RWPE2 (cell line): ENCODE measurements around the gene LATS2.
A peak's percentile ranks its signal among the peaks of the same experiment; 100 is the strongest.

Experiments
- ATAC-seq: fragments of 200-7000 bp; cut with Tn5 transposase; 3 replicates; pipeline ENCODE4 v1.9.1; 2021; ENCODE audit warnings: low read depth
- DNase-seq: peaks from one replicate; pipeline ENCODE4 v3.0.0-alpha.2; 2020; ENCODE audit warnings: low spot score
- H3K27ac ChIP-seq: fragments of 450-650 bp; 2 replicates; pipeline ENCODE4 v1.5.1; 2017; ENCODE audit warnings: mild to moderate bottlenecking; ENCODE audit not compliant: poor library complexity, severe bottlenecking
- H3K27me3 ChIP-seq: fragments of 250-450 bp; sonication (Bioruptor Pico); 2 replicates; pipeline ENCODE4 v1.5.1; 2021; ENCODE audit warnings: mild to moderate bottlenecking, moderate library complexity; ENCODE audit not compliant: insufficient read depth, poor library complexity, severe bottlenecking
- H3K36me3 ChIP-seq: fragments of 250-450 bp; sonication (Bioruptor Pico); 2 replicates; pipeline ENCODE4 v1.5.1; 2020; ENCODE audit warnings: low read depth, mild to moderate bottlenecking, moderate library complexity
- H3K4me1 ChIP-seq: fragments of 250-450 bp; sonication (Bioruptor Pico); 2 replicates; pipeline ENCODE4 v1.5.1; 2021; ENCODE audit warnings: mild to moderate bottlenecking, moderate library complexity; ENCODE audit not compliant: insufficient read depth, poor library complexity, severe bottlenecking
- H3K4me3 ChIP-seq: fragments of 250-450 bp; sonication (Bioruptor Pico); 2 replicates; pipeline ENCODE4 v1.5.1; 2021; ENCODE audit warnings: mild to moderate bottlenecking, moderate library complexity; ENCODE audit not compliant: severe bottlenecking
- H3K9me3 ChIP-seq: fragments of 250-450 bp; sonication (Bioruptor Pico); 2 replicates; pipeline ENCODE4 v1.5.1; 2021; ENCODE audit warnings: mild to moderate bottlenecking, moderate library complexity; ENCODE audit not compliant: severe bottlenecking
- TF ChIP-seq, protein P1 (sequence below): fragments of 450-650 bp; IDR thresholded peaks from one replicate; pipeline ENCODE4 v1.5.1; 2017; ENCODE audit warnings: mild to moderate bottlenecking, moderate library complexity; ENCODE audit not compliant: poor library complexity, severe bottlenecking

The LATS2 gene

GRCh38 chr13:21037656-21038055 lies 23.7 kb downstream of the LATS2 start:
- H3K4me3 ChIP-seq = no peak overlapping the region
- TF ChIP-seq, protein P1, sequence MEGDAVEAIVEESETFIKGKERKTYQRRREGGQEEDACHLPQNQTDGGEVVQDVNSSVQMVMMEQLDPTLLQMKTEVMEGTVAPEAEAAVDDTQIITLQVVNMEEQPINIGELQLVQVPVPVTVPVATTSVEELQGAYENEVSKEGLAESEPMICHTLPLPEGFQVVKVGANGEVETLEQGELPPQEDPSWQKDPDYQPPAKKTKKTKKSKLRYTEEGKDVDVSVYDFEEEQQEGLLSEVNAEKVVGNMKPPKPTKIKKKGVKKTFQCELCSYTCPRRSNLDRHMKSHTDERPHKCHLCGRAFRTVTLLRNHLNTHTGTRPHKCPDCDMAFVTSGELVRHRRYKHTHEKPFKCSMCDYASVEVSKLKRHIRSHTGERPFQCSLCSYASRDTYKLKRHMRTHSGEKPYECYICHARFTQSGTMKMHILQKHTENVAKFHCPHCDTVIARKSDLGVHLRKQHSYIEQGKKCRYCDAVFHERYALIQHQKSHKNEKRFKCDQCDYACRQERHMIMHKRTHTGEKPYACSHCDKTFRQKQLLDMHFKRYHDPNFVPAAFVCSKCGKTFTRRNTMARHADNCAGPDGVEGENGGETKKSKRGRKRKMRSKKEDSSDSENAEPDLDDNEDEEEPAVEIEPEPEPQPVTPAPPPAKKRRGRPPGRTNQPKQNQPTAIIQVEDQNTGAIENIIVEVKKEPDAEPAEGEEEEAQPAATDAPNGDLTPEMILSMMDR = no peak

GRCh38 chr13:21035498-21035897 lies 25.9 kb downstream of the LATS2 start:
- no peak for ATAC-seq
- Histone ChIP-seq H3K4me1 (peaks cover 10% of the 10 kb centered on the region), H3K4me3 (no peak overlapping the region), H3K36me3 (no peaks in the 10 kb centered on the region), H3K27me3 (no peaks in the 10 kb centered on the region), H3K27ac (no peak overlapping the region), H3K9me3 (no peaks in the 10 kb centered on the region)
- DNase-seq = no peak
- TF ChIP-seq, protein P1 = no peak

More at GRCh38 chr13:21037656-21038055, 23.7 kb downstream of the LATS2 start:
- Histone ChIP-seq H3K36me3 (no peaks in the 10 kb centered on the region; the same call in 1 of the 2 replicates), H3K27me3 (no peaks in the 10 kb centered on the region), H3K4me1 (peaks cover 10% of the 10 kb centered on the region), H3K9me3 (no peaks in the 10 kb centered on the region), H3K27ac (no peak overlapping the region)
- DNase-seq = no peak
- ATAC-seq = no peak

GRCh38 chr13:21034603-21035191 lies 26.7 kb downstream of the LATS2 start:
- H3K36me3 ChIP-seq = no peaks in the 10 kb centered on the region
- H3K4me1 ChIP-seq = peaks cover 10% of the 10 kb centered on the region

DNA sequence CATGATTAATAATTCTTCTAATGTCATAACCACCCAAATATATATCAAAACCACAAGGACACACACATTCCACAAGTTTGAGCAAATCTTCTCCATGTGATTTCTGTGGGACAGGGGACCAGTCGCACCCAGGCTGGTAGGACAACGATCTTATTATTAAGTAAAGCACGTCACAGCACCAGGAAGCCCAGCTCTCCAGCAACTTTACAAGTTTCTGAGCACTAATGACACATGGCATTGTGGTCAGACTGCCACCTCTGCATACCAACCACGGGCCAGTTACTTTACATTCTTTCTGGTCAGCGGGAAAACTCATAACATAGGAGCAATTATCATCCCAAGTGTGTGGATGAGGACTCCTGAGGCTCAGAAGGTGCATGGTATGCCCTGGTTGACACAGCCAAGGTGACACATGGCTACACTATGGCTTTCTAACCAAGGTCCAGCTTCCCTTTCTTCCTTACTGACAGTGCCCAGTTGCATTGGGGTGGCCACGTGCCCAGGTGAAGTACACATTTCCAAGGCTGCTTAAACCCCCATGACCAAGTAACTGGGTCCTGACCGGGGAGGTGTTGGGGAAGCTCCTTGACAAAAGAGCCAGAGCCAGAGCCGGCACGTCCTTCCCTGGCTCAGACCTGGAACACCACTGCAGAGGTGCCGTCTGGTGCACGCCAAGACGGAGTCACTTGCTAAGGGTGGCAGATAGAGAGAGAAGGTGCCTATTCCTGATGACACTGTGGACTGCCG lies 27.4 kb downstream of the LATS2 start:
- TF ChIP-seq, protein P1 = no peak
- Histone ChIP-seq H3K27me3 (no peaks in the 10 kb centered on the region), H3K4me3 (no peak overlapping the region), H3K4me1 (peaks cover 10% of the 10 kb centered on the region), H3K36me3 (peaks cover 2% of the 10 kb centered on the region; the same call in 1 of the 2 replicates), H3K9me3 (no peaks in the 10 kb centered on the region), H3K27ac (no peak overlapping the region)
- peak; percentile 35; the same call in 1 of the 3 replicates for ATAC-seq
- DNase-seq = no peak

More at GRCh38 chr13:21034603-21035191, 26.7 kb downstream of the LATS2 start:
- Histone ChIP-seq H3K27me3 (no peaks in the 10 kb centered on the region), H3K4me3 (no peak overlapping the region), H3K9me3 (no peaks in the 10 kb centered on the region), H3K27ac (no peak overlapping the region)
- DNase-seq (no peak), ATAC-seq (no peak)
- TF ChIP-seq, protein P1 = no peak
